Smooth muscle cell (in vitro differentiated cells): Measurements from ENCODE around the gene EDEM2. TPM values are rescaled to one million over a fixed set of nuclear protein-coding genes. Genes with fewer than 3 reads are reported as not detected.

Source experiments
- DNase-seq: peaks from one replicate; lab custom pipeline; 2025; ENCODE audit not compliant: unreplicated experiment; lab: John Stamatoyannopoulos, UW
- H2AFZ ChIP-seq: fragments of 200-600 bp; sonication (generic); 2 replicates; pipeline ENCODE4 v1.6.0; 2016; ENCODE audit warnings: antibody characterized with exemption, low read depth, mild to moderate bottlenecking
- H3F3A ChIP-seq: fragments of 200-600 bp; sonication (generic); 2 replicates; pipeline ENCODE4 v1.6.0; 2017; ENCODE audit warnings: antibody characterized with exemption, low read depth
- H3K27ac ChIP-seq: fragments of 200-600 bp; sonication (generic); 2 replicates; pipeline ENCODE4 v1.5.1; 2016; ENCODE audit warnings: low read depth, mild to moderate bottlenecking
- H3K27me3 ChIP-seq: fragments of 200-600 bp; sonication (generic); 2 replicates; pipeline ENCODE4 v1.6.1; 2016; ENCODE audit warnings: low read depth, mild to moderate bottlenecking
- H3K36me3 ChIP-seq: fragments of 200-600 bp; sonication (generic); 2 replicates; pipeline ENCODE4 v1.5.1; 2016; ENCODE audit warnings: low read depth
- H3K4me1 ChIP-seq: fragments of 200-600 bp; sonication (generic); 2 replicates; pipeline ENCODE4 v1.5.1; 2016; ENCODE audit warnings: low read depth
- H3K4me2 ChIP-seq: fragments of 200-600 bp; sonication (generic); 2 replicates; pipeline ENCODE4 v1.6.0; 2016; ENCODE audit warnings: mild to moderate bottlenecking
- H3K4me3 ChIP-seq: fragments of 200-600 bp; sonication (generic); 2 replicates; pipeline ENCODE4 v1.5.1; 2016; ENCODE audit warnings: mild to moderate bottlenecking
- H3K79me2 ChIP-seq: fragments of 200-600 bp; sonication (generic); 2 replicates; pipeline ENCODE4 v1.6.0; 2016; ENCODE audit warnings: low read depth, mild to moderate bottlenecking
- H3K9ac ChIP-seq: fragments of 200-600 bp; sonication (generic); 2 replicates; pipeline ENCODE4 v1.6.0; 2016; ENCODE audit warnings: low read depth
- H3K9me3 ChIP-seq: fragments of 200-600 bp; sonication (generic); replicated peaks from 2 replicates; pipeline ENCODE4 v1.5.1; 2016; ENCODE audit warnings: low read depth
- H4K20me1 ChIP-seq: fragments of 200-600 bp; sonication (generic); 2 replicates; pipeline ENCODE4 v1.6.0; 2016; ENCODE audit warnings: low read depth
- CTCF ChIP-seq: fragments of 200-600 bp; sonication (generic); IDR thresholded peaks from 2 replicates; pipeline ENCODE4 v1.5.1; 2017; ENCODE audit warnings: borderline replicate concordance, mild to moderate bottlenecking, antibody characterized with exemption; ENCODE audit not compliant: insufficient read depth, poor library complexity, severe bottlenecking
- WGBS: methylation state at CpG from one replicate; pipeline ENCODE4 v1.1.7; 2016; ENCODE audit warnings: low lambda C conversion rate; 5-methylcytosine and 5-hydroxymethylcytosine counted together
- polyA plus RNA-seq: library from polyadenylated mRNA; unstranded; fragments of >200 nt; fragmentation: Nextera tagmentation; extraction: Ambion mirVana; gene quantifications from 2 replicates; pipeline ENCODE4 v1.2.1, GENCODE V29; 2016
- total RNA-seq: library from RNA; depleted of rRNA; stranded (reverse); fragments of >200 nt; gene quantifications from 2 replicates; pipeline ENCODE4 v1.2.3, GENCODE V29; 2014

The EDEM2 gene
- total and polyA plus RNA-seq, 2 experiments from 2014 or later, result 11.6 to 22.6 TPM

GRCh38 chr20:35146299-35146919, 727 bp downstream of the EDEM2 start:
- TF ChIP-seq CTCF, result no peak
- no peak for DNase-seq
- 4% methylated on average over 23 of the region's 23 CpGs for WGBS

GRCh38 chr20:35145141-35145564, 2.0 kb downstream of the EDEM2 start:
- H3K79me2 ChIP-seq, result no peaks in the 10 kb centered on the region
- peak; percentile 63 for TF ChIP-seq CTCF
- H2AFZ ChIP-seq, result no peak overlapping the region
- H3K27ac ChIP-seq, result no peak overlapping the region
- 86% methylated on average over 2 of the region's 2 CpGs for WGBS
- H3K4me2 ChIP-seq, result no peak overlapping the region
- H3K4me1 ChIP-seq, result no peaks in the 10 kb centered on the region
- no peaks in the 10 kb centered on the region for H4K20me1 ChIP-seq
- H3K9ac ChIP-seq, result no peak overlapping the region
- no peaks in the 10 kb centered on the region for H3F3A ChIP-seq
- no peaks in the 10 kb centered on the region for H3K9me3 ChIP-seq
- no peak for DNase-seq
- peaks cover 4% of the 10 kb centered on the region for H3K36me3 ChIP-seq
- no peak overlapping the region for H3K4me3 ChIP-seq
- no peaks in the 10 kb centered on the region for H3K27me3 ChIP-seq

More at GRCh38 chr20:35146299-35146919, 727 bp downstream of the EDEM2 start:
- H3K79me2 ChIP-seq, result no peaks in the 10 kb centered on the region
- no peaks in the 10 kb centered on the region for H4K20me1 ChIP-seq
- H3K36me3 ChIP-seq, result no peaks in the 10 kb centered on the region
- no peaks in the 10 kb centered on the region for H3F3A ChIP-seq
- H3K27ac ChIP-seq, result no peak overlapping the region
- no peaks in the 10 kb centered on the region for H3K27me3 ChIP-seq
- no peaks in the 10 kb centered on the region for H3K4me1 ChIP-seq
- peak overlapping the region; percentile 64 for H3K4me3 ChIP-seq
- H3K4me2 ChIP-seq, result peak overlapping the region; percentile 85
- peak overlapping the region; percentile 36 for H3K9ac ChIP-seq
- H2AFZ ChIP-seq, result peak overlapping the region; percentile 54
- no peaks in the 10 kb centered on the region for H3K9me3 ChIP-seq

DNA sequence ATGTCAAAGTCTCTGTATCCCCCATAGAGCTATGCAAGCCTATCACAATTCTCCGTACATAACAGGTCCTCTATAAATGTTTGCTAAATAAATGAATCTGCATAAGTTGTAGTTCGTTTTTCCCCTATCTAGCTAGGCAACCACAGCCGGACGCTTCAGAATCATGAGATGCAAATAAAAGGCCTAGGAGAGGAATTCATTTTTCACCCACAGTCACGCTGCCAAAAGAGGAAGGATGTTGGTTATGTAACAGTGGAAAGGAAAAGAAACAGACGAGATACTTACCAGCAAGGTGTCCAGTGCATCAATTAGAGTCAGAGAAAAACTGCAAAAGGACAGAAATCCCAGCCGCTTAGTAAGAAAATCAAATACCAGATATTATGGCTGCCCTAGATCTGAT, 2.4 kb downstream of the EDEM2 start:
- Histone ChIP-seq H3K9me3 (no peaks in the 10 kb centered on the region), H3K27me3 (no peaks in the 10 kb centered on the region), H3K27ac (no peak overlapping the region), H3K36me3 (peaks cover 4% of the 10 kb centered on the region), H2AFZ (no peak overlapping the region), H3K4me2 (no peak overlapping the region), H3K4me1 (no peaks in the 10 kb centered on the region), H3F3A (no peaks in the 10 kb centered on the region), H4K20me1 (no peaks in the 10 kb centered on the region), H3K9ac (no peak overlapping the region), H3K4me3 (no peak overlapping the region), H3K79me2 (no peaks in the 10 kb centered on the region)
- no peak for TF ChIP-seq CTCF
- DNase-seq, result no peak
- WGBS, result 89% methylated on average over 7 of the region's 7 CpGs

- Histone ChIP-seq H3K9ac (no peak overlapping the region), H2AFZ (no peak overlapping the region), H3K4me1 (no peaks in the 10 kb centered on the region), H3K36me3 (peaks cover 6% of the 10 kb centered on the region), H3F3A (no peaks in the 10 kb centered on the region), H3K9me3 (no peaks in the 10 kb centered on the region), H3K27ac (no peak overlapping the region), H3K4me3 (no peak overlapping the region), H4K20me1 (no peaks in the 10 kb centered on the region), H3K79me2 (no peaks in the 10 kb centered on the region), H3K27me3 (no peaks in the 10 kb centered on the region), H3K4me2 (no peak overlapping the region)
- 71% methylated on average over 11 of the region's 11 CpGs for WGBS
- no peak for TF ChIP-seq CTCF
- DNase-seq, result no peak
Measured at GRCh38 chr20:35135867-35136586, 11.1 kb downstream of the EDEM2 start.
